Suprapubic skin (tissue), 4 donors: ENCODE results near the gene ZFP69. TPM values are rescaled to one million over a fixed set of nuclear protein-coding genes. Genes with fewer than 3 reads are reported as not detected.

Experiments used
- DNase-seq, 2 donors: peaks; one replicate each; pipeline ENCODE4 v3.0.0-alpha.2; 2019; ENCODE audit warnings: low spot score in 2 of 2
- H3K27ac ChIP-seq: fragments of 200-600 bp; sonication (generic); one replicate; pipeline ENCODE4 v1.5.1; 2019
- H3K27me3 ChIP-seq: fragments of 200-600 bp; sonication (generic); one replicate; pipeline ENCODE4 v1.5.1; 2019
- H3K36me3 ChIP-seq: fragments of 200-600 bp; sonication (generic); one replicate; pipeline ENCODE4 v1.5.1; 2019
- H3K4me1 ChIP-seq: fragments of 200-600 bp; sonication (generic); one replicate; pipeline ENCODE4 v1.5.1; 2019
- H3K4me3 ChIP-seq: fragments of 200-600 bp; sonication (generic); one replicate; pipeline ENCODE4 v1.5.1; 2019; ENCODE audit warnings: mild to moderate bottlenecking
- H3K9me3 ChIP-seq: fragments of 200-600 bp; sonication (generic); one replicate; pipeline ENCODE4 v1.5.1; 2019
- CTCF ChIP-seq, 2 donors: fragments of 200-600 bp in 1 of 2; fragments of 450-650 bp in 1 of 2; sonication (generic) in 1 of 2; IDR thresholded peaks; one replicate each; pipeline ENCODE4 v1.5.1; 2016 to 2019; ENCODE audit warnings: antibody characterized with exemption in 2 of 2, mild to moderate bottlenecking in 1 of 2, moderate library complexity in 1 of 2
- EP300 ChIP-seq: sonication (generic); formaldehyde crosslinking; IDR thresholded peaks from one replicate; pipeline ENCODE4 v1.6.1; 2017; ENCODE audit warnings: antibody characterized with exemption
- POLR2A ChIP-seq, 2 donors: fragments of 450-650 bp; IDR thresholded peaks; one replicate each; pipeline ENCODE4 v1.6.1; 2017; ENCODE audit warnings: antibody characterized with exemption in 2 of 2, mild to moderate bottlenecking in 2 of 2, moderate library complexity in 2 of 2
- POLR2AphosphoS5 ChIP-seq, 3 donors: sonication (generic); formaldehyde crosslinking; IDR thresholded peaks; one replicate each; pipeline ENCODE4 v1.6.1; 2017; ENCODE audit warnings: antibody characterized with exemption in 3 of 3
- WGBS: methylation state at CpG from one replicate; pipeline ENCODE4 v1.1.5; 2018; 5-methylcytosine and 5-hydroxymethylcytosine counted together
- total RNA-seq, 4 donors: library from RNA; depleted of rRNA; stranded (reverse); fragments of >200 nt; gene quantifications; one replicate each; pipeline ENCODE4 v1.1.0, GENCODE V29; 2016

ZFP69 gene
- total RNA-seq, 4 donors from 2014 or later = 1.4 to 2.7 (median 1.7) TPM

GRCh38 chr1:40438391-40439015 is 38.6 kb upstream of the ZFP69 start:
- WGBS = 67% methylated on average over 3 of the region's 3 CpGs
- peak in 1 of 2 donors; percentile 54 for TF ChIP-seq CTCF (IDR thresholded peaks at IDR 0.05)
- TF ChIP-seq POLR2AphosphoS5 (IDR thresholded peaks at IDR 0.05) = no peak
- no peak for TF ChIP-seq EP300
- TF ChIP-seq POLR2A (IDR thresholded peaks at IDR 0.05) = no peak
- Histone ChIP-seq H3K36me3 (no peaks in the 10 kb centered on the region), H3K9me3 (no peaks in the 10 kb centered on the region), H3K4me3 (no peak overlapping the region), H3K4me1 (no peaks in the 10 kb centered on the region), H3K27me3 (no peaks in the 10 kb centered on the region), H3K27ac (no peak overlapping the region)
- no peak for DNase-seq

- Histone ChIP-seq H3K36me3 (no peaks in the 10 kb centered on the region), H3K9me3 (no peaks in the 10 kb centered on the region), H3K4me3 (no peak overlapping the region), H3K27me3 (no peaks in the 10 kb centered on the region), H3K4me1 (no peaks in the 10 kb centered on the region), H3K27ac (no peak overlapping the region)
- TF ChIP-seq EP300 (no peak), POLR2AphosphoS5 (IDR thresholded peaks at IDR 0.05) (no peak), POLR2A (IDR thresholded peaks at IDR 0.05) (no peak)
- WGBS = 87% methylated on average over 5 of the region's 5 CpGs
- no peak for DNase-seq
Observed at GRCh38 chr1:40439247-40439646, 37.8 kb upstream of the ZFP69 start.

- 0% methylated on average over 16 of the region's 64 CpGs for WGBS
Observed at GRCh38 chr1:40449684-40450494, 27.2 kb upstream of the ZFP69 start, which contains the start of gene ZFP69B. Gene ZFP69B (plus strand): TSS chr1:40450476. CDS start chr1:40450962, 486 bp downstream.

GRCh38 chr1:40450495-40451237 is 26.4 kb upstream of the ZFP69 start:
- Histone ChIP-seq H3K27me3 (no peaks in the 10 kb centered on the region), H3K36me3 (no peaks in the 10 kb centered on the region), H3K27ac (peak overlapping the region; percentile 66), H3K4me3 (peak overlapping the region; percentile 71), H3K9me3 (no peaks in the 10 kb centered on the region), H3K4me1 (peaks cover 12% of the 10 kb centered on the region)
- TF ChIP-seq EP300 (no peak), CTCF (IDR thresholded peaks at IDR 0.05) (no peak), POLR2A (IDR thresholded peaks at IDR 0.05) (no peak), POLR2AphosphoS5 (IDR thresholded peaks at IDR 0.05) (no peak)
- 30% methylated on average over 22 of the region's 22 CpGs for WGBS
- DNase-seq = no peak

More at GRCh38 chr1:40449684-40450494, 27.2 kb upstream of the ZFP69 start, which contains the start of gene ZFP69B:
- peak within 1 kb of the TSS; percentile 66 for H3K27ac ChIP-seq
- H3K36me3 ChIP-seq = no peaks in the 10 kb centered on the region
- no peak for TF ChIP-seq POLR2AphosphoS5 (IDR thresholded peaks at IDR 0.05)
- no peak for TF ChIP-seq EP300
- TF ChIP-seq CTCF (IDR thresholded peaks at IDR 0.05) = no peak
- TF ChIP-seq POLR2A (IDR thresholded peaks at IDR 0.05) = no peak
- peak within 1 kb of the TSS; percentile 71 for H3K4me3 ChIP-seq
- no peaks in the 10 kb centered on the region for H3K27me3 ChIP-seq
- no peaks in the 10 kb centered on the region for H3K9me3 ChIP-seq
- peak; percentile 91 for DNase-seq
- H3K4me1 ChIP-seq = peaks cover 12% of the 10 kb centered on the region

DNA sequence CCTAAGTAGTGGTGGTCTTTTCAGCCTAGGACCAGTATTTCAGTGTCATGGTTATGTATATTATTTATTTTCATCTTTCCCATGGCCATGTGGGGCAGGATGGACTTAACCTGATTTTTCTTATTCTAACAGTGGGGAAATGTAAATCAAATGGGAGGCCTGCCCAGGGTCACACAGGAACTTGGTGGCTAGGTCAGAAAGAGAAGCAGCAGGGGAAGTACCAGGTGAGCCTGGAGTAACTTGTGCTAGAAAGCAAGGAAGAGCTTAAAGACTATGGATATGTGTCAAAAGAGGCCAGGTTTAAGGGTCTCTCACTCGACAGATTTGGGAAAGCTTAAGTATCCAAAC is 25.9 kb upstream of the ZFP69 start:
- Histone ChIP-seq H3K9me3 (no peaks in the 10 kb centered on the region), H3K36me3 (no peaks in the 10 kb centered on the region), H3K4me1 (peaks cover 12% of the 10 kb centered on the region), H3K4me3 (no peak overlapping the region), H3K27ac (no peak overlapping the region), H3K27me3 (no peaks in the 10 kb centered on the region)
- TF ChIP-seq EP300 = no peak
- WGBS = 67% methylated on average over 1 of the region's 1 CpG
- no peak for DNase-seq
